Measurements from ENCODE around the gene PKDREJ.

DNA sequence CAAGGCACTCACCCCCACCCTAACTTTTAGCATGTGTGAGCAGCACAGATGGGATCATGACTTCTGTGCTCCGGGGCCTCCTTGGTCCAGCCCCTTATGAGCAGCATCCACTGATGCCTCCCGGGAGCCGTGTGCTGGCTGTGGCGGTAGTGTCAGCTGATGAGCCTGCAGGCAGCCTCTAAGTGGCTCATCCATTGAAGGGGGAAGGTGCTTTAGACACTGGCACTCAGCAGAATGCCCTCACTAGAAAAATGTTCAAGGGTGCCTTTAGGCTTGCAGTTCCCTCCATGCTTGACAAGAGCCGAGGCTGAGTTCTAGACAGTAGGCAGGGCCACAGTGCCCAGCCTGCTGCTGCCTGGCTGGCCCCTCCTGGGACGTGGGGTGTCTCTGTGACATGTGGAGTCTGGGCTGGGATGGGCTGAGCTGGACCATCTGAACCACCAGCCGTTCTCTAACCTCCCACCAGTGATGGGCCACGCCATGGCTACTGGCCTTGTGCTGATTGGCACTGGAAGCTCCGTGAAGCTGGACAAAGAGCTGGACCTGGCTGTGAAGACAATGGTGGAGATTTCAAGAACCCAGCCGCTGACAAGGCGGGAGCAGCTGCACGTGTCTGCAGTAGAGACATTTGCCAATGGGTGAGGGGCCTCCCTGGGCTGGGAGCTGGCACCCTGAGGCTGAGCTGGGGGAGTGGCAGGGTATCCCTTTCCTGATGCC is 10.4 kb upstream of the PKDREJ start:
- TF ChIP-seq, protein P1, sequence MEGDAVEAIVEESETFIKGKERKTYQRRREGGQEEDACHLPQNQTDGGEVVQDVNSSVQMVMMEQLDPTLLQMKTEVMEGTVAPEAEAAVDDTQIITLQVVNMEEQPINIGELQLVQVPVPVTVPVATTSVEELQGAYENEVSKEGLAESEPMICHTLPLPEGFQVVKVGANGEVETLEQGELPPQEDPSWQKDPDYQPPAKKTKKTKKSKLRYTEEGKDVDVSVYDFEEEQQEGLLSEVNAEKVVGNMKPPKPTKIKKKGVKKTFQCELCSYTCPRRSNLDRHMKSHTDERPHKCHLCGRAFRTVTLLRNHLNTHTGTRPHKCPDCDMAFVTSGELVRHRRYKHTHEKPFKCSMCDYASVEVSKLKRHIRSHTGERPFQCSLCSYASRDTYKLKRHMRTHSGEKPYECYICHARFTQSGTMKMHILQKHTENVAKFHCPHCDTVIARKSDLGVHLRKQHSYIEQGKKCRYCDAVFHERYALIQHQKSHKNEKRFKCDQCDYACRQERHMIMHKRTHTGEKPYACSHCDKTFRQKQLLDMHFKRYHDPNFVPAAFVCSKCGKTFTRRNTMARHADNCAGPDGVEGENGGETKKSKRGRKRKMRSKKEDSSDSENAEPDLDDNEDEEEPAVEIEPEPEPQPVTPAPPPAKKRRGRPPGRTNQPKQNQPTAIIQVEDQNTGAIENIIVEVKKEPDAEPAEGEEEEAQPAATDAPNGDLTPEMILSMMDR (IDR thresholded peaks at IDR 0.05) = no peak
- TF ChIP-seq POLR2A (IDR thresholded peaks at IDR 0.05) (no peak), POLR2AphosphoS5 (IDR thresholded peaks at IDR 0.05) (no peak)

Data from prostate gland (tissue), 2 donors.